ENCODE measurements around the gene NDUFS5.

- TF ChIP-seq CTCF (IDR thresholded peaks at IDR 0.05) = no peak
- no peak for TF ChIP-seq POLR2A (IDR thresholded peaks at IDR 0.05)
Observed at GRCh38 chr1:39061951-39062350, 35.8 kb downstream of the NDUFS5 start.
